ENCODE data around the gene ADCY10. TPM values are rescaled to one million over a fixed set of nuclear protein-coding genes. Genes with fewer than 3 reads are reported as not detected.
A peak's percentile ranks its signal among the peaks of the same experiment; 100 is the strongest.

Gene ADCY10
- total and polyA plus RNA-seq, 9 of the 15 experiments (the other 6 are each of a cell fraction or from before 2014, with no cell fraction given): 0.08 to 0.86 (median 0.22) TPM

GRCh38 chr1:167936930-167937708 lies 23.2 kb upstream of the ADCY10 start, which contains the start of gene MPC2 (continued):
- TF ChIP-seq, protein P1, sequence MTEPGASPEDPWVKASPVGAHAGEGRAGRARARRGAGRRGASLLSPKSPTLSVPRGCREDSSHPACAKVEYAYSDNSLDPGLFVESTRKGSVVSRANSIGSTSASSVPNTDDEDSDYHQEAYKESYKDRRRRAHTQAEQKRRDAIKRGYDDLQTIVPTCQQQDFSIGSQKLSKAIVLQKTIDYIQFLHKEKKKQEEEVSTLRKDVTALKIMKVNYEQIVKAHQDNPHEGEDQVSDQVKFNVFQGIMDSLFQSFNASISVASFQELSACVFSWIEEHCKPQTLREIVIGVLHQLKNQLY (CRISPR knock-in tag; conservative IDR thresholded peaks at IDR 0.05): no peak
- TF ChIP-seq NCOA1 (IDR thresholded peaks at IDR 0.05; ENCODE audit: low read depth): no peak
- no peak for TF ChIP-seq FOXJ2 (tag; IDR thresholded peaks at IDR 0.05)
- no peak for TF ChIP-seq KLF16 (IDR thresholded peaks at IDR 0.05)
- TF ChIP-seq TCF3 (CRISPR knock-in tag; IDR thresholded peaks at IDR 0.05): no peak
- no peak for TF ChIP-seq CBX3 (IDR thresholded peaks at IDR 0.05; ENCODE audit: borderline replicate concordance in 1 of 2, low read length in 2 of 2)
- no peak for TF ChIP-seq CEBPB (tag; IDR thresholded peaks at IDR 0.05)
- TF ChIP-seq ZNF212 (CRISPR knock-in tag; IDR thresholded peaks at IDR 0.05): no peak
- TF ChIP-seq PTTG1 (tag; IDR thresholded peaks at IDR 0.05; ENCODE audit: low read depth): no peak
- no peak for TF ChIP-seq ETV6 (IDR thresholded peaks at IDR 0.05; ENCODE audit: borderline replicate concordance in 1 of 2, low read depth in 2 of 2, low read length in 1 of 2)
- no peak for TF ChIP-seq ETV6 (CRISPR knock-in tag; IDR thresholded peaks at IDR 0.05; ENCODE audit: borderline replicate concordance)
- 0 out of 2 replicates have a peak, but pooled peaks have one; percentile 27 for TF ChIP-seq ETV5 (CRISPR knock-in tag; IDR thresholded peaks at IDR 0.05; ENCODE audit: low read depth)
- peak; percentile 81; the same call in 1 of the 2 replicates for TF ChIP-seq NR1H2 (CRISPR knock-in tag; IDR thresholded peaks at IDR 0.05)
- peak; percentile 84 for TF ChIP-seq POLR2A (conservative IDR thresholded peaks at IDR 0.05)
- TF ChIP-seq SUPT5H (IDR thresholded peaks at IDR 0.05): peak; percentile 76
- no peak for TF ChIP-seq ZNF41 (CRISPR knock-in tag; conservative IDR thresholded peaks at IDR 0.05)
- TF ChIP-seq ZNF780A (CRISPR knock-in tag; IDR thresholded peaks at IDR 0.05): no peak
- TF ChIP-seq MAFK (IDR thresholded peaks at IDR 0.05; ENCODE audit: low read length): no peak
- TF ChIP-seq STAT5B (CRISPR knock-in tag; IDR thresholded peaks at IDR 0.05): no peak
- peak; percentile 60; the same call in 1 of the 2 replicates for TF ChIP-seq CTBP1 (IDR thresholded peaks at IDR 0.05; ENCODE audit: borderline replicate concordance)
- TF ChIP-seq ZNF253 (CRISPR knock-in tag; conservative IDR thresholded peaks at IDR 0.05): no peak
- peak; percentile 88 for TF ChIP-seq RBFOX2 (IDR thresholded peaks at IDR 0.05; ENCODE audit: low read depth, low read length)
- no peak for TF ChIP-seq L3MBTL2 (IDR thresholded peaks at IDR 0.05)
- TF ChIP-seq GABPA (tag; conservative IDR thresholded peaks at IDR 0.05; ENCODE audit: low read depth): no peak
- no peak for TF ChIP-seq RAD21 (CRISPR knock-in tag; conservative IDR thresholded peaks at IDR 0.05 in 1 of 2, IDR thresholded peaks at IDR 0.05 in 1 of 2)
- TF ChIP-seq ZNF609 (CRISPR knock-in tag; IDR thresholded peaks at IDR 0.05; ENCODE audit: borderline replicate concordance): no peak
